HepG2 (cell line): ENCODE measurements around the gene WAS. TPM values are rescaled to one million over a fixed set of nuclear protein-coding genes. Genes with fewer than 3 reads are reported as not detected.

Experiments used
- ATAC-seq: fragments of 200-7000 bp; cut with Tn5 transposase; 3 replicates; pipeline ENCODE4 v1.9.1; 2020; ENCODE audit warnings: mild to moderate bottlenecking, moderate library complexity
- BruUV-seq: library from RNA; stranded (reverse); fragments of 400-500 nt; replicated peaks from 2 replicates; lab custom pipeline; 2021; lab: Mats Ljungman, UMichigan
- CTCF ChIA-PET: fragments of 300-600 bp; formaldehyde crosslinking; extraction: SDS; loops from one replicate; lab custom pipeline; 2021; ENCODE audit warnings: low total read pairs, inconsistent platforms, low intra/inter-chr PET ratio; lab: Yijun Ruan, JAX
- POLR2A ChIA-PET: fragments of 350-600 bp; sonication (Branson Sonifier 250); formaldehyde crosslinking; loops from one replicate; lab custom pipeline; 2020; ENCODE audit warnings: antibody characterized with exemption, inconsistent platforms; lab: Yijun Ruan, JAX
- DNase-seq: peaks from one replicate; pipeline ENCODE4 v3.0.0-alpha.2; 2015; ENCODE audit warnings: low spot score
- FAIRE-seq: peaks from 3 replicates; lab custom pipeline; 2011; peaks lifted over from hg19 to GRCh38; lab: Jason Lieb, UNC
- H2AFZ ChIP-seq: one replicate; pipeline ENCODE4 v1.6.1; 2011; ENCODE audit warnings: low read length, inconsistent platforms
- H3K27ac ChIP-seq: fragments of 300-600 bp; 3 replicates; pipeline ENCODE4 v1.8.0; 2011; ENCODE audit warnings: mixed run types, mild to moderate bottlenecking, mixed read lengths, low read length, inconsistent platforms; ENCODE audit not compliant: insufficient read depth; ENCODE audit errors: extremely low read length
- H3K27me3 ChIP-seq, 2 experiments: fragments of 200-600 bp in 1 of 2; 2 replicates in 1 of 2; 3 replicates in 1 of 2; pipeline versions ENCODE4 v1.6.0 to v1.8.0; 2011; ENCODE audit warnings: low read length in 2 of 2, mild to moderate bottlenecking in 2 of 2, moderate library complexity in 2 of 2, inconsistent platforms in 1 of 2; ENCODE audit not compliant: insufficient read depth in 2 of 2, control insufficient read depth in 1 of 2
- H3K36me3 ChIP-seq, 2 experiments: fragments of 200-600 bp in 1 of 2; replicated peaks in 1 of 2; 2 replicates in 1 of 2; 3 replicates in 1 of 2; pipeline versions ENCODE4 v1.5.1 to v1.8.0; 2011; ENCODE audit warnings: low read length in 2 of 2, inconsistent platforms in 1 of 2; ENCODE audit not compliant: insufficient read depth in 2 of 2, control insufficient read depth in 1 of 2
- H3K4me1 ChIP-seq: 2 replicates; pipeline ENCODE4 v1.5.1; 2012; ENCODE audit warnings: low read length, inconsistent platforms; ENCODE audit not compliant: insufficient read depth
- H3K4me2 ChIP-seq: 2 replicates; pipeline ENCODE4 v1.6.0; 2011; ENCODE audit warnings: low read depth, low read length, inconsistent platforms
- H3K4me3 ChIP-seq, 3 experiments: fragments of 200-600 bp in 1 of 3; sonication (generic), shearing (Covaris generic) in 1 of 3; replicated peaks in 1 of 3; 2 replicates each; pipeline ENCODE4 v1.5.1; 2011 to 2016; ENCODE audit warnings: low read length in 3 of 3, inconsistent platforms in 2 of 3, low read depth in 2 of 3, mild to moderate bottlenecking in 2 of 3, control low read depth in 1 of 3, mixed read lengths in 1 of 3; ENCODE audit not compliant: insufficient read depth in 1 of 3
- H3K79me2 ChIP-seq: one replicate; pipeline ENCODE4 v1.6.1; 2011; ENCODE audit warnings: low read length, inconsistent platforms; ENCODE audit not compliant: insufficient read depth
- H3K9ac ChIP-seq: 2 replicates; pipeline ENCODE4 v1.6.0; 2011; ENCODE audit warnings: mild to moderate bottlenecking, low read depth, low read length, inconsistent platforms; ENCODE audit not compliant: insufficient read depth
- H3K9me3 ChIP-seq: 2 replicates; pipeline ENCODE4 v1.5.1; 2012; ENCODE audit warnings: mild to moderate bottlenecking, low read length
- H4K20me1 ChIP-seq: 2 replicates; pipeline ENCODE4 v1.6.0; 2011; ENCODE audit warnings: inconsistent platforms, mild to moderate bottlenecking, low read length, moderate library complexity; ENCODE audit not compliant: insufficient read depth
- CBX5 ChIP-seq: sonication (generic); formaldehyde crosslinking; IDR thresholded peaks from 2 replicates; pipeline ENCODE4 v1.4.0; 2020; ENCODE audit warnings: missing genetic modification reagents, borderline replicate concordance
- ETV5 ChIP-seq: IDR thresholded peaks from 2 replicates; pipeline ENCODE4 v1.6.1; 2018; ENCODE audit warnings: missing biosample characterization, missing genetic modification reagents, inconsistent platforms, borderline replicate concordance
- FOXK2 ChIP-seq: fragments of 450-650 bp; IDR thresholded peaks from 2 replicates; pipeline ENCODE4 v1.6.1; 2016
- KLF6 ChIP-seq: IDR thresholded peaks from 2 replicates; pipeline ENCODE4 v1.8.0; 2016; ENCODE audit warnings: missing biosample characterization, missing genetic modification reagents
- LCORL ChIP-seq, 2 experiments: fragments of 450-650 bp in 1 of 2; sonication (generic) in 1 of 2; formaldehyde crosslinking in 1 of 2; IDR thresholded peaks; 2 replicates each; pipeline versions ENCODE4 v1.5.0 to v1.6.1; 2017 to 2020; ENCODE audit warnings: antibody characterized with exemption in 1 of 2, missing genetic modification reagents in 1 of 2
- NBN ChIP-seq: fragments of 450-650 bp; conservative IDR thresholded peaks from 2 replicates; pipeline ENCODE4 v1.6.1; 2017
- NR2F2 ChIP-seq: IDR thresholded peaks from 2 replicates; pipeline ENCODE4 v1.6.1; 2012; ENCODE audit warnings: low read depth, inconsistent platforms, borderline replicate concordance
- POLR2AphosphoS5 ChIP-seq: IDR thresholded peaks from 2 replicates; pipeline ENCODE4 v1.6.1; 2012; ENCODE audit warnings: low read depth, low read length
- SAP130 ChIP-seq: IDR thresholded peaks from 2 replicates; pipeline ENCODE4 v1.6.1; 2016; ENCODE audit warnings: low read depth
- ZMYM4 ChIP-seq: sonication (generic); formaldehyde crosslinking; IDR thresholded peaks from 2 replicates; pipeline ENCODE4 v1.8.1; 2023; ENCODE audit warnings: mild to moderate bottlenecking, missing genetic modification reagents
- ZNF3 ChIP-seq: IDR thresholded peaks from 2 replicates; pipeline ENCODE4 v1.7.0; 2017; ENCODE audit warnings: inconsistent platforms
- ZNF350 ChIP-seq: sonication (generic); formaldehyde crosslinking; IDR thresholded peaks from 2 replicates; pipeline ENCODE4 v1.4.0; 2020; ENCODE audit warnings: mild to moderate bottlenecking, low read depth, missing genetic modification reagents, borderline replicate concordance
- ZNF501 ChIP-seq: sonication (generic); formaldehyde crosslinking; IDR thresholded peaks from 2 replicates; pipeline ENCODE4 v1.5.1; 2020; ENCODE audit warnings: mild to moderate bottlenecking, moderate library complexity, missing genetic modification reagents
- ZNF652 ChIP-seq: IDR thresholded peaks from 2 replicates; pipeline ENCODE4 v1.6.1; 2016; ENCODE audit warnings: low read depth, borderline replicate concordance
- WGBS: methylation state at CpG from one replicate; pipeline ENCODE4 v1.1.6; 2017; ENCODE audit warnings: low lambda C conversion rate; 5-methylcytosine and 5-hydroxymethylcytosine counted together
- in situ Hi-C: cut with HindIII; loops from 2 replicates; pipeline ENCODE4 v1.10.0; 2017; ENCODE audit warnings: low pct_unique_long_range_greater_than_20kb; ENCODE audit not compliant: extremely low pct_ligation_motif_present
- intact Hi-C: fragments of 100-400 bp; cut with micrococcal nuclease; formaldehyde crosslinking; loops from one replicate; pipeline ENCODE4 v1.10.0; 2022; ENCODE audit not compliant: unreplicated experiment
- polyA plus RNA-seq, 8 experiments: library from polyadenylated mRNA; depleted of rRNA in 3 of 8; stranded (reverse) in 7 of 8; unstranded in 1 of 8; fragments of >200 nt; fragmentation: Illumina TruSeq in 4 of 8; extraction: Trizol in 4 of 8; gene quantifications; 2 replicates each; pipeline versions ENCODE4 v1.2.1 to v1.2.3, GENCODE V29; 2011 to 2016; ENCODE audit warnings: low read depth in 4 of 8, missing spikeins in 1 of 8, mixed read lengths in 1 of 8; ENCODE audit not compliant: insufficient read depth in 1 of 8
- total RNA-seq, 5 experiments: library from RNA; depleted of rRNA; stranded (reverse); fragments of >200 nt; fragmentation: Illumina TruSeq; extraction: Trizol; gene quantifications; 2 replicates each; pipeline ENCODE4 v1.2.3, GENCODE V29; 2016; ENCODE audit warnings: low read depth in 1 of 5
- TF ChIP-seq, protein P1 (sequence below): sonication (generic); formaldehyde crosslinking; conservative IDR thresholded peaks from 2 replicates; pipeline ENCODE4 v1.4.0; 2020; ENCODE audit warnings: mild to moderate bottlenecking, missing genetic modification reagents, moderate library complexity
- TF ChIP-seq, protein P2 (sequence below): sonication (generic); formaldehyde crosslinking; IDR thresholded peaks from 2 replicates; pipeline ENCODE4 v1.5.0; 2020; ENCODE audit warnings: missing genetic modification reagents
- TF ChIP-seq, protein P3 (sequence below): sonication (generic); formaldehyde crosslinking; IDR thresholded peaks from 2 replicates; pipeline ENCODE4 v1.4.0; 2020; ENCODE audit warnings: missing genetic modification reagents, low read depth, mild to moderate bottlenecking, borderline replicate concordance

WAS gene
- total and polyA plus RNA-seq, 2 of the 13 experiments (the other 11 are each of a cell fraction or from before 2014, with no cell fraction given): 0.11 TPM; not detected in 1

DNA sequence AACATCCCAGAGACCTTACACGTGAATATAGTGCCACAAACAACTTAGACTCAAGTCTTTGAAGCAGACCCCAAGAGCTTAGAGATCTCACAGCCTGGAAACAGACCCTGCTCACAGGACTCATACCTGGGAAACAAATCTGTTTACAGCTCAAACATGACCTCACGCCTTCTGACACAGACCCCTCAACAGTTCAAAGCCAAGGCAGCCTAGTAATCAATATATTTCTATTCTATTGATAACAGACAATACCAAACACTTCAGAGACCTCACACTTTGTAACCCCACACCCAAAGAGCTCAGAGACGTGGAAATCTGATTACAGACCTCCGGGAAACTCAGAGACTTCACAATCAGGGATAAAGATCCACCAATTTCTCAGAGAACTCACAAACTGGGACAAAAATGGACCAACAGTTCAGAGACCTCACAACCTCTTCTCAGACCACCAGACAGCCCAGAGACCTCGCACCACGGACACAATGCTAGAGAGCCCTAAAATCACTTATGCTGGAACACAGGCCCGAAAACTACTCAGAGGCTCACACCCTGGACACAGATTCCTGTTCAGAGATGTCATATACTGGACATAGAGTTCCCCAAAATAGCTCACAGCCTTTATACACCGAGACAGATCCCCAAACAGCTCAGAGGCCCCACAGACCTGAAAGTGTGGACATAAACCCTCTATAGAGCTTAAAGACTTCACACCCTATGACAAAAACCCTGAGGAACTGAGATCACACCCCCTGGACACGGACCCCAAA lies 27.7 kb downstream of the WAS start (continued):
- TF ChIP-seq, protein P1, sequence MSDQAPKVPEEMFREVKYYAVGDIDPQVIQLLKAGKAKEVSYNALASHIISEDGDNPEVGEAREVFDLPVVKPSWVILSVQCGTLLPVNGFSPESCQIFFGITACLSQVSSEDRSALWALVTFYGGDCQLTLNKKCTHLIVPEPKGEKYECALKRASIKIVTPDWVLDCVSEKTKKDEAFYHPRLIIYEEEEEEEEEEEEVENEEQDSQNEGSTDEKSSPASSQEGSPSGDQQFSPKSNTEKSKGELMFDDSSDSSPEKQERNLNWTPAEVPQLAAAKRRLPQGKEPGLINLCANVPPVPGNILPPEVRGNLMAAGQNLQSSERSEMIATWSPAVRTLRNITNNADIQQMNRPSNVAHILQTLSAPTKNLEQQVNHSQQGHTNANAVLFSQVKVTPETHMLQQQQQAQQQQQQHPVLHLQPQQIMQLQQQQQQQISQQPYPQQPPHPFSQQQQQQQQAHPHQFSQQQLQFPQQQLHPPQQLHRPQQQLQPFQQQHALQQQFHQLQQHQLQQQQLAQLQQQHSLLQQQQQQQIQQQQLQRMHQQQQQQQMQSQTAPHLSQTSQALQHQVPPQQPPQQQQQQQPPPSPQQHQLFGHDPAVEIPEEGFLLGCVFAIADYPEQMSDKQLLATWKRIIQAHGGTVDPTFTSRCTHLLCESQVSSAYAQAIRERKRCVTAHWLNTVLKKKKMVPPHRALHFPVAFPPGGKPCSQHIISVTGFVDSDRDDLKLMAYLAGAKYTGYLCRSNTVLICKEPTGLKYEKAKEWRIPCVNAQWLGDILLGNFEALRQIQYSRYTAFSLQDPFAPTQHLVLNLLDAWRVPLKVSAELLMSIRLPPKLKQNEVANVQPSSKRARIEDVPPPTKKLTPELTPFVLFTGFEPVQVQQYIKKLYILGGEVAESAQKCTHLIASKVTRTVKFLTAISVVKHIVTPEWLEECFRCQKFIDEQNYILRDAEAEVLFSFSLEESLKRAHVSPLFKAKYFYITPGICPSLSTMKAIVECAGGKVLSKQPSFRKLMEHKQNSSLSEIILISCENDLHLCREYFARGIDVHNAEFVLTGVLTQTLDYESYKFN (CRISPR knock-in tag): peak; percentile 59; the same call in 1 of the 2 replicates
- peak; percentile 82 for TF ChIP-seq NR2F2

DNA sequence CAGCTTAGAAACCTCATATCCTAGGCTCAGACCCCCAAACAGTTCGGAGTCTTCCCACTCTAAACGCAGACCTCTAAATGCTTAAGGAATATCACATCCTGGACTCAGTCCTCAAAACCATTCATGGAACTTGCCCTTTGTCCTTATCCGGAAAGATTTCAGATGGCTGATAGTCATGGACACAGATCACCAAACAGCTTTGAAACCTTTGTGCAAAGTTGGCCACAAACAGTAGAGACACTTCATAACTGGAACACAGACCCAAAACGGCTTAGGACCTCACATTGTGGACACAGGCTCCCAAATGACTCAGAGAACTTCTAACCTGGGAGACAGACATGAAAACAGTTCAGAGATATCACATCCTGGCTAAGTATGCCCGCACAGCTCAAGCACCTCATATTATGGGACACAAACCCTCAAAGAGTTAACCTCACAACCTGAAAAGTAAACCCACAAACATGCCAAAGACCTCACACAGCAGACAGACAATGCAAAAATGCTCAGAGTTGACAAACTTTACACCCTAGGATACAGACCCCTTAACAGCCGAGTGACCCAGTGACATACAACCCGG lies 28.4 kb downstream of the WAS start:
- H3K27me3 ChIP-seq: no peaks in the 10 kb centered on the region; a peak in 1 of 5 replicates
- H3K4me3 ChIP-seq: peak overlapping the region; percentile 46 to 55 (median 51); a peak in 4 of 6 replicates
- DNase-seq: peak; percentile 61
- H2AFZ ChIP-seq: no peak overlapping the region
- H3K79me2 ChIP-seq: peaks cover 7% of the 10 kb centered on the region
- in situ Hi-C loops: no loop called here
- peak; percentile 88 for FAIRE-seq
- no peaks in the 10 kb centered on the region for H3K36me3 ChIP-seq
- H3K4me1 ChIP-seq: peaks cover 67% of the 10 kb centered on the region
- intact Hi-C loops: no loop called here
- H4K20me1 ChIP-seq: no peaks in the 10 kb centered on the region
- ChIA-PET CTCF (no interaction called here), POLR2A (interaction anchor here (0.9 to 4.5 kb wide), 7 partner anchors 8 to 200 kb away, joined by 3 to 45 read pairs (median 11); partner anchors contain the start of gene SUV39H1)
- H3K27ac ChIP-seq: peak overlapping the region; percentile 100
- ATAC-seq: peak; percentile 37
- peak overlapping the region; percentile 91 for H3K4me2 ChIP-seq
- no peaks in the 10 kb centered on the region for H3K9me3 ChIP-seq
- H3K9ac ChIP-seq: peak overlapping the region; percentile 91
- 0% methylated on average over 1 of the region's 7 CpGs for WGBS
- no TSS peak for BruUV-seq
- TF ChIP-seq POLR2AphosphoS5 (no peak; the same call in 1 of the 2 replicates), CBX5 (CRISPR knock-in tag) (no peak), ZNF350 (CRISPR knock-in tag) (no peak), SAP130 (CRISPR knock-in tag) (peak; percentile 21; the same call in 1 of the 2 replicates), ZNF3 (no peak), KLF6 (no peak), NBN (no peak), FOXK2 (no peak), LCORL (IDR thresholded peaks at IDR 0.05) (no peak), LCORL (CRISPR knock-in tag; IDR thresholded peaks at IDR 0.05) (0 out of 2 replicates have a peak, but pooled peaks have one; percentile 18), ZMYM4 (CRISPR knock-in tag) (no peak), ZNF501 (CRISPR knock-in tag) (no peak), ZNF652 (CRISPR knock-in tag) (peak; percentile 78), ETV5 (CRISPR knock-in tag) (peak; percentile 26; the same call in 1 of the 2 replicates)
- TF ChIP-seq, protein P2, sequence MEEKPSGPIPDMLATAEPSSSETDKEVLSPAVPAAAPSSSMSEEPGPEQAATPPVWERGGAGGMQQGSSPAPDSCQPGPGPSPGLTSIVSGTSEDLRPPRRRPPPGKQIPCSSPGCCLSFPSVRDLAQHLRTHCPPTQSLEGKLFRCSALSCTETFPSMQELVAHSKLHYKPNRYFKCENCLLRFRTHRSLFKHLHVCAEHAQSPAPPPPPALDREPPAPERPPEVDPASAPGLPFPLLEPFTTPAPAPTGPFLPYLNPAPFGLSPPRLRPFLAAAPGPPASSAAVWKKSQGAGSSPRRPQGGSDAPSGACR (CRISPR knock-in tag): no peak
- TF ChIP-seq, protein P3, sequence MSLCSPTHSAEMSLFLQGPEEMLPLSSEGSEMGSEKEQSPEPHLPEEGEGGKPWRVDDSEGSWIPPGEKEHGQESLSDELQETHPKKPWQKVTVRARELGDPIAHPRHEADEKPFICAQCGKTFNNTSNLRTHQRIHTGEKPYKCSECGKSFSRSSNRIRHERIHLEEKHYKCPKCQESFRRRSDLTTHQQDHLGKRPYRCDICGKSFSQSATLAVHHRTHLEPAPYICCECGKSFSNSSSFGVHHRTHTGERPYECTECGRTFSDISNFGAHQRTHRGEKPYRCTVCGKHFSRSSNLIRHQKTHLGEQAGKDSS (CRISPR knock-in tag): no peak
